ENCODE measurements around the gene ZNF792.

ZNF792 gene

DNA sequence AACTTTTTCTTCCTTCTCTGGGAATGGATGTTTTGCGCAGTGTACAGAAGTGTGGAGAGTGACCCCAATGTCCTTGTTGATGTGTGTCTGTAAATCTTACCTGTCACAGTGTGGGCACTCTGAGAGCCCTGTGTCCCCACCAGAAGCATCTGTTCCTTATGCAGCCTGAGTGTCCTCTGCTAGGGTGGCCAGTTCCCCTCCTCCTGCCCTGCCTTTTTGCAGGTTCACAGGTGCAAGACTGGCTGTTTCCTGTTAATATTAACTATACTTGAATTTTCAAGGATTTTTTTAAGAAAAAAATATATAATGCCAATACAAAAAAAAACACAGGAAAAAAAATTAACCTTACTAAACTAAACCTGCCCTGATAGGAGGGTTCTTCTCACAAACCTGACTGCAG, 24.1 kb upstream of the ZNF792 start:
- DNase-seq (ENCODE audit: low read depth), result no peak
- H3K4me3 ChIP-seq (ENCODE audit: low read depth, low read length), result no peak overlapping the region
- TF ChIP-seq, protein P1, sequence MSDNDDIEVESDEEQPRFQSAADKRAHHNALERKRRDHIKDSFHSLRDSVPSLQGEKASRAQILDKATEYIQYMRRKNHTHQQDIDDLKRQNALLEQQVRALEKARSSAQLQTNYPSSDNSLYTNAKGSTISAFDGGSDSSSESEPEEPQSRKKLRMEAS (IDR thresholded peaks at IDR 0.05; ENCODE audit: low read depth, low read length), result no peak
- no peak for TF ChIP-seq MYC (IDR thresholded peaks at IDR 0.05; ENCODE audit: low read depth, low read length)
- TF ChIP-seq CTCF (IDR thresholded peaks at IDR 0.05; ENCODE audit: low read depth, low read length), result no peak
- no peak for TF ChIP-seq POLR2A (IDR thresholded peaks at IDR 0.05; ENCODE audit: extremely low read depth, insufficient read length)

- no peak for DNase-seq (ENCODE audit: low read depth)
- TF ChIP-seq, protein P1 (IDR thresholded peaks at IDR 0.05; ENCODE audit: low read depth, low read length), result no peak
- TF ChIP-seq POLR2A (IDR thresholded peaks at IDR 0.05; ENCODE audit: extremely low read depth, insufficient read length) (no peak), MYC (IDR thresholded peaks at IDR 0.05; ENCODE audit: low read depth, low read length) (no peak), CTCF (IDR thresholded peaks at IDR 0.05; ENCODE audit: low read depth, low read length) (no peak)
- no peak overlapping the region for H3K4me3 ChIP-seq (ENCODE audit: low read depth, low read length)
Observed at GRCh38 chr19:34985249-34986022, 21.4 kb upstream of the ZNF792 start.

- DNase-seq (ENCODE audit: low read depth), result no peak
- H3K4me3 ChIP-seq (ENCODE audit: low read depth, low read length), result no peak overlapping the region
- TF ChIP-seq CTCF (IDR thresholded peaks at IDR 0.05; ENCODE audit: low read depth, low read length), result no peak
- TF ChIP-seq POLR2A (IDR thresholded peaks at IDR 0.05; ENCODE audit: extremely low read depth, insufficient read length), result no peak
- TF ChIP-seq MYC (IDR thresholded peaks at IDR 0.05; ENCODE audit: low read depth, low read length), result no peak
- TF ChIP-seq, protein P1 (IDR thresholded peaks at IDR 0.05; ENCODE audit: low read depth, low read length), result no peak
Observed at GRCh38 chr19:34984287-34984686, 20.3 kb upstream of the ZNF792 start.

DNA sequence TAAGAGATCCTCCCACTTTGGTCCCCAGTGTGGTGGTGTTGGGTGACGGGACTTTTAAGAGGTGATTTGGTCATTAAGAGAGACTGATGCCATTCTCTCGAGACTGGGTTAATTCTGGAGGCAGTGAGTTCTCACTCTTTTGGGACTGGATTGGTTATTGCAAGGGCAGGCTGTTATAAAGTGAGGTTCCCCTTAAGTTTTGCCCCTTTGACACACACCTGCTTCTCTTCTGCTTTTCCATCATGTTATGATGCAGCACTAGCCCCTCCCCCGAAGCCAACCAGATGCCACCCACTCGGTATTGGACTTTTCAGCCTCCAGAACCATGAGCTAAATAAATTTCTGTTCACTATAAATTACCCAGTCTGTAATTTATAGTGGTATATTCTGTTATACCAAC, 19.8 kb upstream of the ZNF792 start:
- no peak for TF ChIP-seq CTCF (IDR thresholded peaks at IDR 0.05; ENCODE audit: low read depth, low read length)
- TF ChIP-seq MYC (IDR thresholded peaks at IDR 0.05; ENCODE audit: low read depth, low read length), result no peak
- TF ChIP-seq, protein P1 (IDR thresholded peaks at IDR 0.05; ENCODE audit: low read depth, low read length), result no peak
- TF ChIP-seq POLR2A (IDR thresholded peaks at IDR 0.05; ENCODE audit: extremely low read depth, insufficient read length), result no peak
- DNase-seq (ENCODE audit: low read depth), result no peak
- H3K4me3 ChIP-seq (ENCODE audit: low read depth, low read length), result no peak overlapping the region

GRCh38 chr19:34982275-34982674, 18.2 kb upstream of the ZNF792 start:
- no peak for DNase-seq (ENCODE audit: low read depth)
- no peak for TF ChIP-seq POLR2A (IDR thresholded peaks at IDR 0.05; ENCODE audit: extremely low read depth, insufficient read length)
- TF ChIP-seq, protein P1 (IDR thresholded peaks at IDR 0.05; ENCODE audit: low read depth, low read length), result no peak
- no peak for TF ChIP-seq MYC (IDR thresholded peaks at IDR 0.05; ENCODE audit: low read depth, low read length)
- no peak for TF ChIP-seq CTCF (IDR thresholded peaks at IDR 0.05; ENCODE audit: low read depth, low read length)
- H3K4me3 ChIP-seq (ENCODE audit: low read depth, low read length), result no peak overlapping the region
